ENCODE data around the gene DDX47. TPM values are rescaled to one million over a fixed set of nuclear protein-coding genes. Genes with fewer than 3 reads are reported as not detected.

DDX47 gene
- total and polyA plus RNA-seq, 10 of the 15 experiments (the other 5 are each of a cell fraction or from before 2014, with no cell fraction given): 84.8 to 266 (median 120) TPM

DNA sequence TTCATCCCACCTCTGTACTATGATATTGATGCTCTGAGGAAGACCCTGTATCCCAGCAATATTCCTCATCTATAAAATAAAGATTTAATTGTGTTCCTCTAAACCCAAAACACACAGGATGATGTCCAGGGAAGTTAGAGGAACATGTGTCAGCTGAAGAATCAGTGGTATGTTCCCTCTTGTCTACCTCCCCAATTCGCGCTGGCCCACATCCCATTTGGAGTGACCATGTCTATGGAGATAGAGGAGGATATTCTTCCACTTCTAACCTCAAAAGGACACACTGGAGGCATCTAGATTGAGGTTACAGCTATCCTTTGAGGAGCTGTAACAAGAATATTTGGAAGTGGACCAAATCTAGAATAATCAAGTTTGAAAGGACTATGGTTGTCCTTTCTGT is 29.0 kb upstream of the DDX47 start (continued):
- TF ChIP-seq, protein P1, sequence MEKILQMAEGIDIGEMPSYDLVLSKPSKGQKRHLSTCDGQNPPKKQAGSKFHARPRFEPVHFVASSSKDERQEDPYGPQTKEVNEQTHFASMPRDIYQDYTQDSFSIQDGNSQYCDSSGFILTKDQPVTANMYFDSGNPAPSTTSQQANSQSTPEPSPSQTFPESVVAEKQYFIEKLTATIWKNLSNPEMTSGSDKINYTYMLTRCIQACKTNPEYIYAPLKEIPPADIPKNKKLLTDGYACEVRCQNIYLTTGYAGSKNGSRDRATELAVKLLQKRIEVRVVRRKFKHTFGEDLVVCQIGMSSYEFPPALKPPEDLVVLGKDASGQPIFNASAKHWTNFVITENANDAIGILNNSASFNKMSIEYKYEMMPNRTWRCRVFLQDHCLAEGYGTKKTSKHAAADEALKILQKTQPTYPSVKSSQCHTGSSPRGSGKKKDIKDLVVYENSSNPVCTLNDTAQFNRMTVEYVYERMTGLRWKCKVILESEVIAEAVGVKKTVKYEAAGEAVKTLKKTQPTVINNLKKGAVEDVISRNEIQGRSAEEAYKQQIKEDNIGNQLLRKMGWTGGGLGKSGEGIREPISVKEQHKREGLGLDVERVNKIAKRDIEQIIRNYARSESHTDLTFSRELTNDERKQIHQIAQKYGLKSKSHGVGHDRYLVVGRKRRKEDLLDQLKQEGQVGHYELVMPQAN (conservative IDR thresholded peaks at IDR 0.05): no peak
- TF ChIP-seq, protein P2, sequence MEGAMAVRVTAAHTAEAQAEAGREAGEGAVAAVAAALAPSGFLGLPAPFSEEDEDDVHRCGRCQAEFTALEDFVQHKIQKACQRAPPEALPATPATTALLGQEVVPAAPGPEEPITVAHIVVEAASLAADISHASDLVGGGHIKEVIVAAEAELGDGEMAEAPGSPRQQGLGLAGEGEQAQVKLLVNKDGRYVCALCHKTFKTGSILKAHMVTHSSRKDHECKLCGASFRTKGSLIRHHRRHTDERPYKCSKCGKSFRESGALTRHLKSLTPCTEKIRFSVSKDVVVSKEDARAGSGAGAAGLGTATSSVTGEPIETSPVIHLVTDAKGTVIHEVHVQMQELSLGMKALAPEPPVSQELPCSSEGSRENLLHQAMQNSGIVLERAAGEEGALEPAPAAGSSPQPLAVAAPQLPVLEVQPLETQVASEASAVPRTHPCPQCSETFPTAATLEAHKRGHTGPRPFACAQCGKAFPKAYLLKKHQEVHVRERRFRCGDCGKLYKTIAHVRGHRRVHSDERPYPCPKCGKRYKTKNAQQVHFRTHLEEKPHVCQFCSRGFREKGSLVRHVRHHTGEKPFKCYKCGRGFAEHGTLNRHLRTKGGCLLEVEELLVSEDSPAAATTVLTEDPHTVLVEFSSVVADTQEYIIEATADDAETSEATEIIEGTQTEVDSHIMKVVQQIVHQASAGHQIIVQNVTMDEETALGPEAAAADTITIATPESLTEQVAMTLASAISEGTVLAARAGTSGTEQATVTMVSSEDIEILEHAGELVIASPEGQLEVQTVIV (IDR thresholded peaks at IDR 0.05; ENCODE audit: borderline replicate concordance, partially characterized antibody): no peak
- no peak for TF ChIP-seq CREB1 (IDR thresholded peaks at IDR 0.05; ENCODE audit: low read depth)
- no peak for TF ChIP-seq MEF2B (IDR thresholded peaks at IDR 0.05; ENCODE audit: partially characterized antibody, poor library complexity, severe bottlenecking)
- no peak for TF ChIP-seq SP1 (IDR thresholded peaks at IDR 0.05; ENCODE audit: low read depth, low read length)

DNA sequence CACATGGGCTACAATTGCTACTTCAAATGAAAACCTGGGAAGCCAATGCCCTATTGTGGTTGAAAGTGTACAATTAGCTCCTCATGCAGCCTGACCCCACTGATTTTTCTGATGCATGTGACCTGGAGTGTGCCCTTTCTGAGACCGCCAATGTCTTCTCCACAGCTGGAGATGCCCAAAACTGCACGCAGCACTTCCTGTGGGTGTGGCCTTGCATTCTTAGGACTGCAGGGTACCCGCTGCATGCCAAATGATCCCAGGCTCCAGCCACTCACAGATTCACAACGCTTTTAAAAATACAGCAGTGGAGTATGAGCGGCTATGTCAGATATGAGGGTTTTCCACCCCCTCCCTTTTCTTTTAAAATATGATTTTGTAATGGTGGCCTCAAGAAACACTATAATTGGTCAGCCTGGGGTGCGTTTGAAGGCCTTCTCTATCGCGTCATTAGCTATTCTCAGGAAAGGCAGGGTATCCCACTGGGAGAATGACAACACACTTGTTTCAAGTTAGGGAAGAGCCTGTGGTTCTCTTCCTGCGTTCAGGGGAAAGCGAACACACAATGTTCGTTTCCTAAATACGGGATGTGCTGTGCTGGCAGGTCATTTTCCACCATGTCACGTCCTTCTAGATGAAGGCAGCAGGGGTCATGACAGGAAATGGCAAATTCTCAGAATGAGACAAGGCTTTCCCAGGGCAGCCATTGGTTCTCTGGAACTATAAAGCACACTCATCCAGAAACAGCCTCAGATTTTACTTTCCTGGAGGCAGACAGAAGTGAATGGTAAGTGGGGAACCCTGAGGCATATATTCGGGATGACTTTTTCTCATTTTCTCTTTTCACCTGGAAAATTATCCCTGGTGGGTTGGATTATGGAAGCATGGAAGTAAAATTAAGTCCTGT is 28.0 kb upstream of the DDX47 start, which contains the start of gene APOLD1:
Gene APOLD1 (plus strand): TSS at position 749 of the 904 bp plus-strand sequence. CDS start 33 bp downstream, at position 782.
- ChIA-PET SMC1A (ENCODE audit: uncharacterized antibody, unreplicated experiment) (interaction anchor here (0.6 to 7.9 kb wide), 4 partner anchors 19 to 427 kb away, joined by 3 to 88 read pairs (median 4); partner anchors contain the start of gene DDX47), CTCF (interaction anchor here (0.5 to 5.5 kb wide), 4 partner anchors 31 to 131 kb away, joined by 4 to 136 read pairs (median 18); partner anchors contain the start of gene DDX47), RAD21 (ENCODE audit: unreplicated experiment) (no interaction called here), POLR2A (interaction anchor here (0.6 kb wide), 1 partner anchor 527 kb away, joined by 5 read pairs; no protein-coding TSS in a partner anchor)
- Histone ChIP-seq H3K4me3 (peak within 1 kb of the TSS; percentile 65), H3K79me2 (ENCODE audit: control insufficient read depth, insufficient read depth, low read length) (peaks cover 4% of the 10 kb centered on the region; the same call in 1 of the 2 replicates), H4K20me1 (ENCODE audit: control insufficient read depth, insufficient read depth) (no peaks in the 10 kb centered on the region), H3K9ac (ENCODE audit: control insufficient read depth, insufficient read depth, low read length) (peak within 1 kb of the TSS; percentile 79; the same call in 1 of the 2 replicates), H2AFZ (ENCODE audit: control insufficient read depth, low read depth, low read length) (peak within 1 kb of the TSS; percentile 94), H3K4me1 (ENCODE audit: control insufficient read depth, insufficient read depth, low read length) (peaks cover 18% of the 10 kb centered on the region), H3K27me3 (replicated peaks in 1 of 2; ENCODE audit: control insufficient read depth in 2 of 2, insufficient read depth in 2 of 2, low read length in 1 of 2) (no peaks in the 10 kb centered on the region), H3K36me3 (ENCODE audit: control insufficient read depth in 2 of 2, insufficient read depth in 2 of 2, low read length in 1 of 2) (no peaks in the 10 kb centered on the region), H3K27ac (ENCODE audit: control insufficient read depth, insufficient read depth) (no peak within 1 kb of the TSS), H3K9me3 (replicated peaks; ENCODE audit: control insufficient read depth, insufficient read depth, low read length) (no peaks in the 10 kb centered on the region), H3K4me2 (ENCODE audit: control insufficient read depth, insufficient read depth) (peak within 1 kb of the TSS; percentile 96)
- FAIRE-seq (no peak), ATAC-seq (no peak), DNase-seq (ENCODE audit: low read depth, low spot score) (no peak)
- WGBS (ENCODE audit: insufficient coverage, insufficient replicate concordance, low lambda C conversion rate, missing lambda C conversion rate): 89% methylated on average over 14 of the region's 14 CpGs
- 0 out of 2 replicates have a peak, but pooled peaks have one; percentile 9 for TF ChIP-seq EED (IDR thresholded peaks at IDR 0.05; ENCODE audit: low read depth)
- TF ChIP-seq, protein P3, sequence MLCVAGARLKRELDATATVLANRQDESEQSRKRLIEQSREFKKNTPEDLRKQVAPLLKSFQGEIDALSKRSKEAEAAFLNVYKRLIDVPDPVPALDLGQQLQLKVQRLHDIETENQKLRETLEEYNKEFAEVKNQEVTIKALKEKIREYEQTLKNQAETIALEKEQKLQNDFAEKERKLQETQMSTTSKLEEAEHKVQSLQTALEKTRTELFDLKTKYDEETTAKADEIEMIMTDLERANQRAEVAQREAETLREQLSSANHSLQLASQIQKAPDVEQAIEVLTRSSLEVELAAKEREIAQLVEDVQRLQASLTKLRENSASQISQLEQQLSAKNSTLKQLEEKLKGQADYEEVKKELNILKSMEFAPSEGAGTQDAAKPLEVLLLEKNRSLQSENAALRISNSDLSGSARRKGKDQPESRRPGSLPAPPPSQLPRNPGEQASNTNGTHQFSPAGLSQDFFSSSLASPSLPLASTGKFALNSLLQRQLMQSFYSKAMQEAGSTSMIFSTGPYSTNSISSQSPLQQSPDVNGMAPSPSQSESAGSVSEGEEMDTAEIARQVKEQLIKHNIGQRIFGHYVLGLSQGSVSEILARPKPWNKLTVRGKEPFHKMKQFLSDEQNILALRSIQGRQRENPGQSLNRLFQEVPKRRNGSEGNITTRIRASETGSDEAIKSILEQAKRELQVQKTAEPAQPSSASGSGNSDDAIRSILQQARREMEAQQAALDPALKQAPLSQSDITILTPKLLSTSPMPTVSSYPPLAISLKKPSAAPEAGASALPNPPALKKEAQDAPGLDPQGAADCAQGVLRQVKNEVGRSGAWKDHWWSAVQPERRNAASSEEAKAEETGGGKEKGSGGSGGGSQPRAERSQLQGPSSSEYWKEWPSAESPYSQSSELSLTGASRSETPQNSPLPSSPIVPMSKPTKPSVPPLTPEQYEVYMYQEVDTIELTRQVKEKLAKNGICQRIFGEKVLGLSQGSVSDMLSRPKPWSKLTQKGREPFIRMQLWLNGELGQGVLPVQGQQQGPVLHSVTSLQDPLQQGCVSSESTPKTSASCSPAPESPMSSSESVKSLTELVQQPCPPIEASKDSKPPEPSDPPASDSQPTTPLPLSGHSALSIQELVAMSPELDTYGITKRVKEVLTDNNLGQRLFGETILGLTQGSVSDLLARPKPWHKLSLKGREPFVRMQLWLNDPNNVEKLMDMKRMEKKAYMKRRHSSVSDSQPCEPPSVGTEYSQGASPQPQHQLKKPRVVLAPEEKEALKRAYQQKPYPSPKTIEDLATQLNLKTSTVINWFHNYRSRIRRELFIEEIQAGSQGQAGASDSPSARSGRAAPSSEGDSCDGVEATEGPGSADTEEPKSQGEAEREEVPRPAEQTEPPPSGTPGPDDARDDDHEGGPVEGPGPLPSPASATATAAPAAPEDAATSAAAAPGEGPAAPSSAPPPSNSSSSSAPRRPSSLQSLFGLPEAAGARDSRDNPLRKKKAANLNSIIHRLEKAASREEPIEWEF (IDR thresholded peaks at IDR 0.05; ENCODE audit: insufficient replicate concordance, low read depth, low read length): no peak
- intact Hi-C loops (cut with micrococcal nuclease; ENCODE audit: unreplicated experiment): no loop called here
- no TSS peak for BruUV-seq (replicated peaks)
- in situ Hi-C loops (cut with MboI): no loop called here

Data from GM12878 (cell line).